K562 (cell line): ENCODE data around the gene DHDDS. TPM values are rescaled to one million over a fixed set of nuclear protein-coding genes. Genes with fewer than 3 reads are reported as not detected.

Experiments used
- ATAC-seq: fragments of 200-7000 bp; cut with Tn5 transposase; 3 replicates; pipeline ENCODE4 v1.9.1; 2020; ENCODE audit warnings: moderate library complexity
- Bru-seq: library from RNA; stranded (reverse); fragments of 400-500 nt; gene quantifications from one replicate; lab custom pipeline; 2021; lab: Mats Ljungman, UMichigan
- BruChase-seq, 2 experiments: library from RNA; stranded (reverse); fragments of 400-500 nt; gene quantifications; one replicate each; lab custom pipeline; 2021; lab: Mats Ljungman, UMichigan
- BruUV-seq: library from RNA; stranded (reverse); fragments of 400-500 nt; replicated peaks from 2 replicates; lab custom pipeline; 2021; lab: Mats Ljungman, UMichigan
- CTCF ChIA-PET: fragments of 300-600 bp; formaldehyde crosslinking; extraction: SDS; loops from one replicate; lab custom pipeline; 2021; ENCODE audit warnings: low intra/inter-chr PET ratio; lab: Yijun Ruan, JAX
- POLR2A ChIA-PET: fragments of 300-600, 350-650 bp; sonication (Branson Sonifier 250); formaldehyde crosslinking; extraction: SDS; loops from one replicate; lab custom pipeline; 2021; ENCODE audit warnings: antibody characterized with exemption, inconsistent platforms; lab: Yijun Ruan, JAX
- DNase-seq, 4 experiments: peaks; one replicate each; pipeline versions ENCODE4 v3.0.0 to v3.0.0-alpha.2; 2011 to 2018; ENCODE audit warnings: low spot score in 3 of 4, mixed read lengths in 3 of 4; ENCODE audit errors: extremely low read depth in 1 of 4
- FAIRE-seq: peaks from 2 replicates; lab custom pipeline; 2011; peaks lifted over from hg19 to GRCh38; lab: Jason Lieb, UNC
- H2AFZ ChIP-seq: 2 replicates; pipeline ENCODE4 v1.6.0; 2011; ENCODE audit warnings: low read depth, low read length, control low read depth, inconsistent platforms
- H3K27ac ChIP-seq: fragments of 200-600 bp; 3 replicates; pipeline ENCODE4 v1.8.0; 2011; ENCODE audit warnings: low read depth, mild to moderate bottlenecking, control low read depth, inconsistent platforms, low read length, moderate library complexity, mixed read lengths; ENCODE audit errors: extremely low read depth
- H3K27me3 ChIP-seq, 2 experiments: fragments of 300-600 bp in 1 of 2; 2 replicates in 1 of 2; 3 replicates in 1 of 2; pipeline versions ENCODE4 v1.6.0 to v1.8.0; 2011; ENCODE audit warnings: inconsistent platforms in 2 of 2, low read length in 2 of 2, mild to moderate bottlenecking in 1 of 2, mixed read lengths in 1 of 2, moderate library complexity in 1 of 2; ENCODE audit not compliant: control insufficient read depth in 2 of 2, insufficient read depth in 2 of 2
- H3K36me3 ChIP-seq: fragments of 300-600 bp; 3 replicates; pipeline ENCODE4 v1.8.0; 2011; ENCODE audit warnings: mild to moderate bottlenecking, low read length, inconsistent platforms; ENCODE audit not compliant: control insufficient read depth, insufficient read depth
- H3K4me1 ChIP-seq, 2 experiments: fragments of 200-600 bp in 1 of 2; replicated peaks in 1 of 2; 2 replicates in 1 of 2; 3 replicates in 1 of 2; pipeline versions ENCODE4 v1.5.1 to v1.8.0; 2011; ENCODE audit warnings: inconsistent platforms in 2 of 2, low read length in 2 of 2, mild to moderate bottlenecking in 1 of 2, mixed read lengths in 1 of 2, moderate library complexity in 1 of 2; ENCODE audit not compliant: control insufficient read depth in 2 of 2, insufficient read depth in 2 of 2
- H3K4me2 ChIP-seq: 2 replicates; pipeline ENCODE4 v1.6.1; 2011; ENCODE audit warnings: low read length, control low read depth, inconsistent platforms, mixed read lengths; ENCODE audit not compliant: insufficient read depth
- H3K4me3 ChIP-seq: fragments of 200-600 bp; sonication (generic), shearing (Covaris generic); 2 replicates; pipeline ENCODE4 v1.5.1; 2016; ENCODE audit warnings: control low read depth, inconsistent platforms
- H3K79me2 ChIP-seq: fragments of 200-600 bp; 3 replicates; pipeline ENCODE4 v1.8.0; 2011; ENCODE audit warnings: low read length, inconsistent platforms; ENCODE audit not compliant: control insufficient read depth, insufficient read depth
- H3K9ac ChIP-seq, 2 experiments: 2 replicates each; pipeline versions ENCODE4 v1.6.0 to v1.6.1; 2011; ENCODE audit warnings: low read depth in 2 of 2, low read length in 2 of 2, control low read depth in 1 of 2, inconsistent platforms in 1 of 2, mild to moderate bottlenecking in 1 of 2, mixed read lengths in 1 of 2; ENCODE audit not compliant: insufficient read depth in 1 of 2
- H3K9me1 ChIP-seq: one replicate; pipeline ENCODE4 v1.6.0; 2011; ENCODE audit warnings: inconsistent platforms, mild to moderate bottlenecking, low read length, moderate library complexity; ENCODE audit not compliant: control insufficient read depth, insufficient read depth
- H3K9me3 ChIP-seq: replicated peaks from 2 replicates; pipeline ENCODE4 v1.5.1; 2011; ENCODE audit warnings: low read depth, low read length, inconsistent platforms; ENCODE audit not compliant: control insufficient read depth, insufficient read depth
- H4K20me1 ChIP-seq: replicated peaks from 2 replicates; pipeline ENCODE4 v1.6.1; 2011; ENCODE audit warnings: low read length, inconsistent platforms, mixed read lengths; ENCODE audit not compliant: control insufficient read depth, insufficient read depth
- ATF7 ChIP-seq: fragments of 450-650 bp; IDR thresholded peaks from 2 replicates; pipeline ENCODE4 v1.7.1; 2014; ENCODE audit warnings: mild to moderate bottlenecking, moderate library complexity
- CAMTA2 ChIP-seq: fragments of 250-450 bp; sonication (Bioruptor Pico); conservative IDR thresholded peaks from 2 replicates; pipeline ENCODE4 v1.5.1; 2022
- ETV6 ChIP-seq, 3 experiments: fragments of 150-350 bp in 1 of 3; sonication (generic) in 1 of 3; formaldehyde crosslinking in 1 of 3; IDR thresholded peaks; 2 replicates each; pipeline versions ENCODE4 v1.6.1 to v1.8.0; 2014 to 2022; ENCODE audit warnings: borderline replicate concordance in 2 of 3, low read depth in 2 of 3, antibody characterized with exemption in 1 of 3, low read length in 1 of 3, mild to moderate bottlenecking in 1 of 3, missing genetic modification reagents in 1 of 3
- NFRKB ChIP-seq: fragments of 450-650 bp; IDR thresholded peaks from 2 replicates; pipeline ENCODE4 v1.6.1; 2016; ENCODE audit warnings: low read depth
- PTRF ChIP-seq: fragments of 450-650 bp; IDR thresholded peaks from 2 replicates; pipeline ENCODE4 v1.6.1; 2016; ENCODE audit warnings: mild to moderate bottlenecking, missing genetic modification characterization, missing compliant biosample characterization
- STAT5A ChIP-seq: IDR thresholded peaks from 2 replicates; pipeline ENCODE4 v1.6.1; 2012; ENCODE audit warnings: low read length, inconsistent platforms, borderline replicate concordance
- U2AF1 ChIP-seq: fragments of 200-400 bp; formaldehyde crosslinking; optimal IDR thresholded peaks from 2 replicates; pipeline ENCODE3; 2017; ENCODE audit warnings: mild to moderate bottlenecking, low read depth, low read length, moderate library complexity
- ZNF143 ChIP-seq: sonication (generic); formaldehyde crosslinking; IDR thresholded peaks from 2 replicates; pipeline ENCODE4 v1.9.0; 2022; ENCODE audit warnings: mild to moderate bottlenecking, missing genetic modification reagents
- WGBS: fragments of 100-300 bp; shearing (Covaris generic); methylation state at CpG from one replicate; pipeline ENCODE4 v1.1.6; 2016; ENCODE audit warnings: low coverage, mixed read lengths; ENCODE audit not compliant: insufficient coverage; ENCODE audit errors: missing lambda C conversion rate; 5-methylcytosine and 5-hydroxymethylcytosine counted together
- in situ Hi-C: fragments of 300-500 bp; cut with MboI; formaldehyde crosslinking; loops from 4 replicates; pipeline ENCODE4 v1.15.0; 2018; ENCODE audit warnings: inconsistent platforms, mixed read lengths
- intact Hi-C: fragments of 100-400 bp; cut with micrococcal nuclease; formaldehyde crosslinking; loops from 2 replicates; pipeline ENCODE4 v1.14.2; 2022
- long read RNA-seq, 3 experiments: library from polyadenylated mRNA in 2 of 3; library from RNA in 1 of 3; unstranded in 2 of 3; stranded (forward) in 1 of 3; transcript quantifications; one replicate each; pipeline ENCODE4 v2.0.0, GENCODE V29; 2019 to 2022
- polyA minus RNA-seq, 3 experiments: library from RNA; depleted of rRNA, polyadenylated mRNA; stranded (reverse); fragments of >200 nt; gene quantifications; 2 replicates each; pipeline ENCODE4 v1.2.3, GENCODE V29; 2011
- polyA plus RNA-seq, 8 experiments: library from polyadenylated mRNA; depleted of rRNA in 4 of 8; stranded (reverse) in 5 of 8; unstranded in 3 of 8; fragments of >200 nt; fragmentation: Nextera tagmentation in 2 of 8; fragmentation: Illumina TruSeq in 1 of 8; extraction: Ambion mirVana in 2 of 8; extraction: Trizol in 1 of 8; gene quantifications; 2 replicates each; pipeline versions ENCODE4 v1.2.1 to v1.2.3, GENCODE V29; 2011 to 2014; ENCODE audit warnings: inconsistent platforms in 1 of 8, missing spikeins in 1 of 8
- total RNA-seq, 7 experiments: library from RNA; depleted of rRNA in 6 of 7; stranded (reverse); fragments of >200 nt in 6 of 7; fragmentation: Illumina TruSeq in 2 of 7; extraction: Trizol in 2 of 7; gene quantifications; 2 replicates each; pipeline versions ENCODE4 v1.2.1 to v1.2.3, GENCODE V29; 2011 to 2021; ENCODE audit warnings: low replicate concordance in 1 of 7
- TF ChIP-seq, protein P1 (sequence below), 2 experiments: fragments of 450-650 bp; IDR thresholded peaks; 2 replicates each; pipeline ENCODE4 v1.6.1; 2016
- TF ChIP-seq, protein P2 (sequence below): IDR thresholded peaks from 2 replicates; pipeline ENCODE4 v1.6.1; 2011; ENCODE audit warnings: borderline replicate concordance, low read depth, mild to moderate bottlenecking, moderate library complexity, low read length; ENCODE audit not compliant: insufficient read depth, poor library complexity, severe bottlenecking

DHDDS gene, protein sequence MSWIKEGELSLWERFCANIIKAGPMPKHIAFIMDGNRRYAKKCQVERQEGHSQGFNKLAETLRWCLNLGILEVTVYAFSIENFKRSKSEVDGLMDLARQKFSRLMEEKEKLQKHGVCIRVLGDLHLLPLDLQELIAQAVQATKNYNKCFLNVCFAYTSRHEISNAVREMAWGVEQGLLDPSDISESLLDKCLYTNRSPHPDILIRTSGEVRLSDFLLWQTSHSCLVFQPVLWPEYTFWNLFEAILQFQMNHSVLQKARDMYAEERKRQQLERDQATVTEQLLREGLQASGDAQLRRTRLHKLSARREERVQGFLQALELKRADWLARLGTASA
- total RNA-seq (2011; cell fraction: chromatin; rRNA removed; ENCODE audit: low replicate concordance), result 193 and 199 TPM in 2 replicates
- 118 TPM in 2 replicates for total RNA-seq (2011; cell fraction: nucleolus; rRNA removed)
- 160 and 187 TPM in 2 replicates for total RNA-seq (2011; cell fraction: nucleoplasm; rRNA removed)
- total RNA-seq (2014; rRNA removed) (40.8 and 45.3 TPM in 2 replicates), total RNA-seq (2014; rRNA removed; fragmentation: Illumina TruSeq; extraction: Trizol) (49.6 and 51.4 TPM in 2 replicates), total RNA-seq (2015; rRNA removed; fragmentation: Illumina TruSeq; extraction: Trizol) (46.8 and 47.4 TPM in 2 replicates), total RNA-seq (2021) (55.0 and 60.4 TPM in 2 replicates), polyA plus RNA-seq (2011; rRNA removed) (34.8 and 39.8 TPM in 2 replicates), polyA plus RNA-seq (2014; fragmentation: Illumina TruSeq; extraction: Trizol) (41.8 and 50.3 TPM in 2 replicates), polyA plus RNA-seq (2014; fragmentation: Nextera tagmentation; extraction: Ambion mirVana) (10 to 100 TPM; 33.3 to 44.3 TPM), polyA plus RNA-seq (2014; rRNA removed) (38.3 and 42.1 TPM in 2 replicates), polyA minus RNA-seq (2011; rRNA and poly(A)+ RNA removed) (75.8 and 89.1 TPM in 2 replicates), Bru-seq, nascent RNA (percentile 81 among the genes with signal in this experiment), BruChase-seq, experiment 1, labeled RNA remaining after a 2-hour chase (percentile 82 among the genes with signal in this experiment), BruChase-seq, experiment 2, labeled RNA remaining after a 6-hour chase (percentile 78 among the genes with signal in this experiment)
- 30.4 and 33.9 TPM in 2 replicates for polyA plus RNA-seq (2011; cell fraction: cytosol; rRNA removed)
- 36.1 and 38.4 TPM in 2 replicates for polyA plus RNA-seq (2011; cell fraction: nucleus; rRNA removed)
- 30.7 and 44.5 TPM in 2 replicates for polyA plus RNA-seq (2012)
- 23.4 and 26.7 TPM in 2 replicates for polyA minus RNA-seq (2011; cell fraction: cytosol; rRNA and poly(A)+ RNA removed)
- 39.3 and 68.4 TPM in 2 replicates for polyA minus RNA-seq (2011; cell fraction: nucleus; rRNA and poly(A)+ RNA removed)
- long read RNA-seq, experiment 1, transcript DHDDS-201 (9 exons, 1,403 nt), result major isoform, 8 of 121 reads
- long read RNA-seq, experiment 1, partial matches to known transcripts, result 83 of 121 reads
- long read RNA-seq, experiment 1, other reads (novel, unspliced or antisense), result 23 of 121 reads
- long read RNA-seq, experiment 2, partial matches to known transcripts, result 15 of 36 reads
- long read RNA-seq, experiment 2, other reads (novel, unspliced or antisense), result 10 of 36 reads
- long read RNA-seq, experiment 3, transcript DHDDS-201 (9 exons, 1,403 nt), result major isoform, 8 of 24 reads
- long read RNA-seq, experiment 3, transcript DHDDS-202 (9 exons, 3,245 nt), result minor isoform, 5 of 24 reads
- long read RNA-seq, experiment 3, partial matches to known transcripts, result 2 of 24 reads
- long read RNA-seq, experiment 3, other reads (novel, unspliced or antisense), result 8 of 24 reads

DNA sequence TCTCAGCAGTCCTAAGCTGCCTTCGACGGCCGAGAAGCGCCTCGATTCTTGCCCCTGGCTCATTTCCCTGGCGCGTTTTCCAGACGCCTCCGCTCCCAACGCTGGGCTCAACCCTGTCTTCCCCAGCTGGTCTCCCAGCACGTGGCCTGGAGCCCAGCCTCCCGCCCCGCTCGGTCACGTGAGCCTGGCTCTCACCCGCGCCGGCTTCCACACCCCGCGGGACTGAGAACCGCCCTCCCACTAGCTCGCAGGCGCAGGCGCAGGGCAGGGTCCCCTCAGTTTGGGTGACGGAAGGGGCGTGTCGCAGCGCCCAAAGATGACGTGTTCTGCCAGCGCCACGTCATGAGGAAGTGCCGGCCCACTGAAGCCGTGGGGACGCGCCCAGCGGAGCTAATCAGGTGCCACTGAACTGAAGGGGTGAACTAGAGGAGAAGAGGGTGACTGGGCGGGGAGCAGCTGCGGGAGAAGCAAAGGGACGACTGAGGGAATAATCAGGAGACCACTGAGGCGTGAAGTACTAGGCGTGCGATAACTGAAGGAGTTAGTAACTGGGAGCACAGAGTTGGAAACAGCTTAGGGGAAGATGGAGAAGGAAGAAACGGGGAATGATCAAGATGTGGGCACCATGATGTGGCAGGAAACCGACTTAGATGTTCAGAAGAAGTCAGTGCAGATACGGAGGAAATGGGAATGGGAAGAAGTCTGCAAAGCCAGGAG is at the start of gene DHDDS:
Gene DHDDS, plus strand, starts transcription at position 343 of the 717 bp plus-strand sequence. CDS start 625 bp downstream, outside the sequence.
- Histone ChIP-seq H3K9ac (peak within 1 kb of the TSS; percentile 90 to 95), H3K4me1 (peaks cover 7 to 16% of the 10 kb centered on the region in 2 experiments; a peak in 4 of 5 replicates), H3K4me2 (peak within 1 kb of the TSS; percentile 98), H3K4me3 (peak within 1 kb of the TSS; percentile 70), H3K27ac (peak within 1 kb of the TSS; percentile 81), H3K9me3 (no peaks in the 10 kb centered on the region), H3K79me2 (peaks cover 32% of the 10 kb centered on the region), H4K20me1 (no peaks in the 10 kb centered on the region), H3K36me3 (peaks cover 22% of the 10 kb centered on the region; the same call in 2 of the 3 replicates), H3K27me3 (no peaks in the 10 kb centered on the region), H3K9me1 (no peaks in the 10 kb centered on the region), H2AFZ (peak within 1 kb of the TSS; percentile 89)
- ChIA-PET CTCF (no interaction called here), POLR2A (interaction anchor here (0.6 to 2.2 kb wide), 18 partner anchors 9 to 553 kb away, joined by 3 to 13 read pairs (median 4); partner anchors contain the start of gene HMGN2)
- BruUV-seq, result no TSS peak
- FAIRE-seq (peak; percentile 93), DNase-seq (peak; percentile 99 to 100 (median 100)), ATAC-seq (peak; percentile 99)
- intact Hi-C loops, result no loop called here
- in situ Hi-C loops, result no loop called here
- 0% methylated on average over 44 of the region's 45 CpGs for WGBS
- TF ChIP-seq CAMTA2 (CRISPR knock-in tag) (0 out of 2 replicates have a peak, but pooled peaks have one; percentile 50), NFRKB (no peak; the same call in 1 of the 2 replicates), PTRF (tag) (no peak), ETV6 (IDR thresholded peaks at IDR 0.05; ENCODE audit: borderline replicate concordance in 1 of 2, low read depth in 2 of 2, low read length in 1 of 2) (no peak), ETV6 (CRISPR knock-in tag; IDR thresholded peaks at IDR 0.05; ENCODE audit: borderline replicate concordance) (peak; percentile 35; the same call in 1 of the 2 replicates), ZNF143 (CRISPR knock-in tag) (no peak), STAT5A (no peak; the same call in 1 of the 2 replicates), U2AF1 (no peak), ATF7 (peak; percentile 98)
- TF ChIP-seq, protein P1, sequence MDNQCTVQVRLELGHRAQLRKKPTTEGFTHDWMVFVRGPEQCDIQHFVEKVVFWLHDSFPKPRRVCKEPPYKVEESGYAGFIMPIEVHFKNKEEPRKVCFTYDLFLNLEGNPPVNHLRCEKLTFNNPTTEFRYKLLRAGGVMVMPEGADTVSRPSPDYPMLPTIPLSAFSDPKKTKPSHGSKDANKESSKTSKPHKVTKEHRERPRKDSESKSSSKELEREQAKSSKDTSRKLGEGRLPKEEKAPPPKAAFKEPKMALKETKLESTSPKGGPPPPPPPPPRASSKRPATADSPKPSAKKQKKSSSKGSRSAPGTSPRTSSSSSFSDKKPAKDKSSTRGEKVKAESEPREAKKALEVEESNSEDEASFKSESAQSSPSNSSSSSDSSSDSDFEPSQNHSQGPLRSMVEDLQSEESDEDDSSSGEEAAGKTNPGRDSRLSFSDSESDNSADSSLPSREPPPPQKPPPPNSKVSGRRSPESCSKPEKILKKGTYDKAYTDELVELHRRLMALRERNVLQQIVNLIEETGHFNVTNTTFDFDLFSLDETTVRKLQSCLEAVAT (IDR thresholded peaks at IDR 0.05), result peak; percentile 86 to 92
- TF ChIP-seq, protein P2, sequence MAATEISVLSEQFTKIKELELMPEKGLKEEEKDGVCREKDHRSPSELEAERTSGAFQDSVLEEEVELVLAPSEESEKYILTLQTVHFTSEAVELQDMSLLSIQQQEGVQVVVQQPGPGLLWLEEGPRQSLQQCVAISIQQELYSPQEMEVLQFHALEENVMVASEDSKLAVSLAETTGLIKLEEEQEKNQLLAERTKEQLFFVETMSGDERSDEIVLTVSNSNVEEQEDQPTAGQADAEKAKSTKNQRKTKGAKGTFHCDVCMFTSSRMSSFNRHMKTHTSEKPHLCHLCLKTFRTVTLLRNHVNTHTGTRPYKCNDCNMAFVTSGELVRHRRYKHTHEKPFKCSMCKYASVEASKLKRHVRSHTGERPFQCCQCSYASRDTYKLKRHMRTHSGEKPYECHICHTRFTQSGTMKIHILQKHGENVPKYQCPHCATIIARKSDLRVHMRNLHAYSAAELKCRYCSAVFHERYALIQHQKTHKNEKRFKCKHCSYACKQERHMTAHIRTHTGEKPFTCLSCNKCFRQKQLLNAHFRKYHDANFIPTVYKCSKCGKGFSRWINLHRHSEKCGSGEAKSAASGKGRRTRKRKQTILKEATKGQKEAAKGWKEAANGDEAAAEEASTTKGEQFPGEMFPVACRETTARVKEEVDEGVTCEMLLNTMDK, result no peak
